Body of pancreas (tissue), 4 donors: ENCODE measurements around the gene CXXC1.

Source experiments
- POLR2A ChIP-seq, 3 donors: fragments of 450-650 bp; IDR thresholded peaks; one replicate each; pipeline ENCODE4 v1.6.1; 2016; ENCODE audit warnings: antibody characterized with exemption in 3 of 3, mild to moderate bottlenecking in 2 of 3
- TF ChIP-seq, protein P1 (sequence below), 7 experiments: fragments of 450-650 bp in 4 of 7; fragments of 200-600 bp in 3 of 7; sonication (generic) in 3 of 7; IDR thresholded peaks; one replicate each; pipeline ENCODE4 v1.5.1; 2016 to 2019; ENCODE audit warnings: antibody characterized with exemption in 7 of 7

DNA sequence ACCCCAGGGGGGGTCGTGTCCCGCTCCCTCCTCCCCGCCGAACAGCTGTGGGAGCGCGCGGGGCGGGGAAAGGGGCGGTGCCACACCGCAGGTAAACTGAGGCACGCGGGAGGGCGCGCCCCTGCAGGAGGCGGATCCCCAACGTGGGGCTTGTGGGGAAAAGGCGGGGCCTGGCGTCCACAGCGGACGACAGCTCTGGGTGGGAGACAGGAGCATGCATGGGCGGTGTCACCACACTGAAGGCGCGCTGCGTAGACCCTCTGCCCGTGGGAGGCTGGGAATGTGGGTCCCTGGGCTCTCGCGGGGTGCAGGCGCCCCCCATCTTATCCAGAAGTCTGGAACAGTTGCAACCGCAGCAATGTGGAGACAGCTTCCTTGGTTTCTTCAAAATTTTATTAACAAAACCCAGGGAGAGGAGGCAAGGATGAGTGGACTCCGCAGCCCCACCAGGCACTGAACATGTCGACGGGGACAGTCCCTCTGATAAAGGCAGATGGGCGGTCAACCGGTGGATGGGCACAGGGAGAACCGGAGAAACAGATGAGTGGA lies 5.4 kb downstream of the CXXC1 start:
- TF ChIP-seq, protein P1, sequence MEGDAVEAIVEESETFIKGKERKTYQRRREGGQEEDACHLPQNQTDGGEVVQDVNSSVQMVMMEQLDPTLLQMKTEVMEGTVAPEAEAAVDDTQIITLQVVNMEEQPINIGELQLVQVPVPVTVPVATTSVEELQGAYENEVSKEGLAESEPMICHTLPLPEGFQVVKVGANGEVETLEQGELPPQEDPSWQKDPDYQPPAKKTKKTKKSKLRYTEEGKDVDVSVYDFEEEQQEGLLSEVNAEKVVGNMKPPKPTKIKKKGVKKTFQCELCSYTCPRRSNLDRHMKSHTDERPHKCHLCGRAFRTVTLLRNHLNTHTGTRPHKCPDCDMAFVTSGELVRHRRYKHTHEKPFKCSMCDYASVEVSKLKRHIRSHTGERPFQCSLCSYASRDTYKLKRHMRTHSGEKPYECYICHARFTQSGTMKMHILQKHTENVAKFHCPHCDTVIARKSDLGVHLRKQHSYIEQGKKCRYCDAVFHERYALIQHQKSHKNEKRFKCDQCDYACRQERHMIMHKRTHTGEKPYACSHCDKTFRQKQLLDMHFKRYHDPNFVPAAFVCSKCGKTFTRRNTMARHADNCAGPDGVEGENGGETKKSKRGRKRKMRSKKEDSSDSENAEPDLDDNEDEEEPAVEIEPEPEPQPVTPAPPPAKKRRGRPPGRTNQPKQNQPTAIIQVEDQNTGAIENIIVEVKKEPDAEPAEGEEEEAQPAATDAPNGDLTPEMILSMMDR (IDR thresholded peaks at IDR 0.05): no peak
- no peak for TF ChIP-seq POLR2A (IDR thresholded peaks at IDR 0.05)
